Measurements from ENCODE around the gene KATNIP. TPM values are rescaled to one million over a fixed set of nuclear protein-coding genes. Genes with fewer than 3 reads are reported as not detected.

KATNIP gene
- polyA plus RNA-seq, 1 of the 3 experiments (the other 2 are of a cell fraction) = 25.5 TPM

- H3K27ac ChIP-seq (ENCODE audit: low read depth in 2 of 2, low read length in 1 of 2) = peak overlapping the region in 1 of 2 experiments; percentile 26; a peak in 1 of 4 replicates
- CTCF ChIA-PET = no interaction called here
These were observed 22.8 kb downstream of the KATNIP start for GRCh38 chr16:27572711-27573110.

GRCh38 chr16:27576729-27577128 is 26.8 kb downstream of the KATNIP start:
- H3K9ac ChIP-seq = no peak overlapping the region

More at GRCh38 chr16:27572711-27573110, 22.8 kb downstream of the KATNIP start:
- no peak for DNase-seq
- TF ChIP-seq FOXM1 (IDR thresholded peaks at IDR 0.05; ENCODE audit: low read depth) (no peak), TCF12 (IDR thresholded peaks at IDR 0.05) (no peak)
- peaks cover 0 to 8% of the 10 kb centered on the region in 2 experiments for H3K36me3 ChIP-seq (replicated peaks in 1 of 2; ENCODE audit: control insufficient read depth in 1 of 2, insufficient read depth in 2 of 2, low read length in 1 of 2)
- H3F3A ChIP-seq (replicated peaks; ENCODE audit: insufficient read depth) = peaks cover under 1% of the 10 kb centered on the region
- H3K79me2 ChIP-seq (ENCODE audit: insufficient read depth) = peaks cover 6% of the 10 kb centered on the region
- no peak overlapping the region for H2AFZ ChIP-seq (ENCODE audit: low read depth)
- H3K27me3 ChIP-seq (ENCODE audit: insufficient read depth) = no peaks in the 10 kb centered on the region
- H3K9me2 ChIP-seq = no peaks in the 10 kb centered on the region
- peaks cover 9 to 11% of the 10 kb centered on the region in 2 experiments; a peak in 2 of 4 replicates for H3K4me1 ChIP-seq (ENCODE audit: control insufficient read depth in 1 of 2, insufficient read depth in 2 of 2, low read depth in 1 of 2, low read length in 1 of 2)
- H3K9ac ChIP-seq = no peak overlapping the region
- POLR2A ChIA-PET = interaction anchor here (1.5 kb wide), 1 partner anchor 23 kb away, joined by 6 read pairs; the partner anchor contains the start of genes GTF3C1 and KATNIP
- H3K9me3 ChIP-seq = no peaks in the 10 kb centered on the region
- no peaks in the 10 kb centered on the region for H4K20me1 ChIP-seq (ENCODE audit: insufficient read depth)
- H3K4me3 ChIP-seq (ENCODE audit: low read depth in 2 of 2, low read length in 1 of 2) = no peak overlapping the region
- no peak overlapping the region for H3K4me2 ChIP-seq
- WGBS (ENCODE audit: low lambda C conversion rate) = 96% methylated on average over 6 of the region's 6 CpGs

More at GRCh38 chr16:27576729-27577128, 26.8 kb downstream of the KATNIP start:
- no peak overlapping the region for H3K4me2 ChIP-seq
- TF ChIP-seq RAD21 (IDR thresholded peaks at IDR 0.05; ENCODE audit: low read length) = no peak
- no peak for TF ChIP-seq USF2 (IDR thresholded peaks at IDR 0.05; ENCODE audit: borderline replicate concordance, low read depth, low read length)
- no peak for TF ChIP-seq MEF2A (IDR thresholded peaks at IDR 0.05; ENCODE audit: borderline replicate concordance, low read depth)
- TF ChIP-seq ELF1 (IDR thresholded peaks at IDR 0.05) = no peak
- no peak for TF ChIP-seq IRF3 (IDR thresholded peaks at IDR 0.05; ENCODE audit: low read depth, low read length)
- TF ChIP-seq PBX3 (IDR thresholded peaks at IDR 0.05) = no peak
- no peak for TF ChIP-seq MAX (IDR thresholded peaks at IDR 0.05; ENCODE audit: low read depth)
- TF ChIP-seq JUND (IDR thresholded peaks at IDR 0.05) = no peak
- TF ChIP-seq CTCF (IDR thresholded peaks at IDR 0.05) = no peak
- no peak for TF ChIP-seq SIN3A (IDR thresholded peaks at IDR 0.05; ENCODE audit: borderline replicate concordance, low read depth, low read length)
- TF ChIP-seq REST (IDR thresholded peaks at IDR 0.05; ENCODE audit: low read depth, low read length) = no peak
- no peak for TF ChIP-seq NRF1 (IDR thresholded peaks at IDR 0.05; ENCODE audit: low read depth, low read length)
- no peaks in the 10 kb centered on the region for H3K79me2 ChIP-seq (ENCODE audit: insufficient read depth)
- DNase-seq = no peak
- H3K9me2 ChIP-seq = no peaks in the 10 kb centered on the region
- POLR2A ChIA-PET = interaction anchor here (0.6 kb wide), 1 partner anchor 1859 kb away, joined by 3 read pairs; no protein-coding TSS in a partner anchor
- H3K27me3 ChIP-seq (ENCODE audit: insufficient read depth) = no peaks in the 10 kb centered on the region
- H3K4me3 ChIP-seq (ENCODE audit: low read depth in 2 of 2, low read length in 1 of 2) = no peak overlapping the region
- no peaks in the 10 kb centered on the region for H4K20me1 ChIP-seq (ENCODE audit: insufficient read depth)
- H3K36me3 ChIP-seq (replicated peaks in 1 of 2; ENCODE audit: control insufficient read depth in 1 of 2, insufficient read depth in 2 of 2, low read length in 1 of 2) = peaks cover 0 to 5% of the 10 kb centered on the region in 2 experiments
- H3K27ac ChIP-seq (ENCODE audit: low read depth in 2 of 2, low read length in 1 of 2) = no peak overlapping the region
- WGBS (ENCODE audit: low lambda C conversion rate) = 74% methylated on average over 5 of the region's 5 CpGs
- H3K4me1 ChIP-seq (ENCODE audit: control insufficient read depth in 1 of 2, insufficient read depth in 2 of 2, low read depth in 1 of 2, low read length in 1 of 2) = peaks cover 8 to 22% of the 10 kb centered on the region in 2 experiments; a peak in 3 of 4 replicates
- no peak overlapping the region for H2AFZ ChIP-seq (ENCODE audit: low read depth)
- CTCF ChIA-PET = no interaction called here
- peaks cover 14% of the 10 kb centered on the region for H3F3A ChIP-seq (replicated peaks; ENCODE audit: insufficient read depth)
- no peaks in the 10 kb centered on the region for H3K9me3 ChIP-seq

Data from SK-N-SH (cell line).